ENCODE data around the gene KRI1.
A peak's percentile ranks its signal among the peaks of the same experiment; 100 is the strongest.

The KRI1 gene

GRCh38 chr19:10565567-10566407, at the start of gene KRI1:
Gene KRI1 (minus strand): TSS chr19:10566010. CDS start chr19:10565999, 11 bp downstream.
- DNase-seq (ENCODE audit: low read depth), result peak; percentile 97

DNA sequence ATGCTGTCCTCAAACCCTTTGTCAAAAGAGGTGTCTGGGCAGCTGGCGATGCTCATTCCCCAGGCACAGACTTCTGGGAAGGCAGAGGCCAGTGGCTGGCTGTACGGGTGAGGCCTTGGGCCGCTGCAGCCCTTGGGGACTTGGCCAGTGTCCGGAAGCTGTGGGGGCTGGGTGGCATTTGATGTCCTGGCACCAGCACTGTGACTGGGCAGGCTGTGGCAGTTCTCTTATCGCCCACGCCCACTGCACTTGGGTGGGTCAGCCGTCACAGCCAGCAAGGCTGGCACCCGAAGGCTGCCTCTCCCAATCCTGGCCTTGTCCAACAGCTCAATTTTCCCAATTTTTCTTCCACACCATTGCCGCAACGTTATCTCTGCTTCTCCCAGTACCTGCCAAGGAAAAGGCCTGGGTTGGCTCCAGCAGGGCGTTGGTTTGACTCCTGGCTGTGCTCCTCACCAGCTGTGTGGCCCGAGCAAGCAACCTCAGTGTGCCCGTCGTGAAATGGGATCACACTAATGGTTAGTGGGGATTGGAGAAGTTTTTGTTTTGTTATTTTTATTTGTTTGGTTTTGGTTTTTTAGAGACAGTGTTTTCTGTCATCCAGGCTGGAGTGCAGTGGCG, 46.8 kb upstream of the KRI1 start:
- no peak for DNase-seq (ENCODE audit: low read depth)

GRCh38 chr19:10611907-10612306, 46.1 kb upstream of the KRI1 start:
- no peak for DNase-seq (ENCODE audit: low read depth)

- DNase-seq (ENCODE audit: low read depth), result no peak
Measured at GRCh38 chr19:10604460-10604980, 38.7 kb upstream of the KRI1 start.

- no peak for DNase-seq (ENCODE audit: low read depth)
Measured at GRCh38 chr19:10603873-10604459, 38.2 kb upstream of the KRI1 start.

DNA sequence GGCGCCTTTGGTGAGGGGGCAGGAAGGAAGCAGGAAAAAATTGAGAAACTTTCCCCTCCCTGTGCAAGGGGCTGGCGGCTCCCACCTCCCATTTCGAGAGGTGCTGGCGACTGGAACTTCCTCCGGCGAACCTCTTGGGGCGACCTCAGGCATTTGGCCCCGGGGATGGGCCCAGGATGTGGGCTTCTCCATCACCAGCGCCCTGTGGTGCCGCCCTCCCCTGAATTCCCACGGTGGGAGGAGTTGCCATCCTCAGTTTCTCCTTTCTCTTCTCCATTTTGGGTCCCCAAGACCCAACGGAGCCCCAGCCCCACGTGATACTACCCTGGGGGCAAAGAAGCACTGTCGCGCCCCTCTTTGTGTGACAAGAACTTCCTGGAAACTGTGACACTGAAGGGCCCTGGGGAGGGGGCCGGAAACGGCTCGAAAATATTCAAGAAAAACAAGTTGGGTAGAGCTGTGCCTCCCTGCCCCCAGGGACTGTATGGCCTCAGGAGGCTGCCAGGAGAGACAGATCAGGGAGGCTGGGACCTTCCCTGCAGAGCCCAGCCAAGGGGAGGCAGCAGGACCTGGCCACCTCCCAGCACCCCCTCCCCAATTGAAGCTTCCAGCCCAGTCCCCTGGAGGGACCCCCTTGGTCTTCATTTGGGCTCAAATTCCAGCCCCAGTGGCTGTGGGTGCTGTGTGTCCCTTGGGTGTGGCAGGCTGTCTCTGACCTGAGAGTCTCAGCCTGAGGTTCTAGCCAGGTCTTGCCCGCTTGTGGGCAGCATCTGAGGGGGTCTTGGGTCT, 37.5 kb upstream of the KRI1 start:
- peak; percentile 57 for DNase-seq (ENCODE audit: low read depth)

GRCh38 chr19:10602330-10603083, 36.7 kb upstream of the KRI1 start:
- DNase-seq (ENCODE audit: low read depth), result peak; percentile 85

DNA sequence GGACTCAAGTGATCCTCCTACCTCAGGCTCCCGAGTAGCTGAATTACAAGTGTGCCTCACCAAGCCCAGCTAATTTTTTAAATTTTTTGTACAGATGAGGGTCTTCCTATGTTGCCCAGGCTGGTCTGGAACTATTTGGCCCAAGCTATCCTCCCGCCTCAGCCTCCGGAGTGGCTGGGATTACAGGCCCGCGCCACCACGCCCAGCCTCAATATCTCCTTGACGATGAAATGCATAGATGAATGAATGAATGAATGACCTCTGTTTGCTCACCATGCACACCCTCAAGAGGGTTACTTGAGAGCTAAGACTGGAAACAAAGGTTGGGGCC, 36.2 kb upstream of the KRI1 start:
- DNase-seq (ENCODE audit: low read depth), result no peak

DNA sequence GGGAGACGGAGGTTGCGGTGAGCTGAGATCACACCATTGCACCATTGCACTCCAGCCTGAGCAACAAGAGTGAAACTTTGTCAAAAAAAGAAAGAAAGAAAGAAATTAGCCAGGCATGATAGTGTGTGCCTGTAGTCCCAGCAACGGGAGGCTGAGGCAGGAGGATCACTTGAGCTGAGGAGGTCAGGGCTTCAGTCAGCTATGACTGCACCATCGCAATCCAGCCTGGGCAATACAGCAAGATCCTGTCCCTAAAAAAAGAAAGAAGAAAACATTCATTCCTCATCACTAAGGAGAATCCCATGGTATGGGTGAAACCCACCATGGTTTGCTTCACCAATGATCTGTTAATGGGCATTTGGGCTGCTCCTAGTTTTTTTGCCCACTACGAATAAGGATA, 34.3 kb upstream of the KRI1 start:
- no peak for DNase-seq (ENCODE audit: low read depth)

GRCh38 chr19:10593820-10594637, 28.2 kb upstream of the KRI1 start:
- DNase-seq (ENCODE audit: low read depth), result no peak

- DNase-seq (ENCODE audit: low read depth), result no peak
Measured at GRCh38 chr19:10593148-10593547, 27.3 kb upstream of the KRI1 start.

DNA sequence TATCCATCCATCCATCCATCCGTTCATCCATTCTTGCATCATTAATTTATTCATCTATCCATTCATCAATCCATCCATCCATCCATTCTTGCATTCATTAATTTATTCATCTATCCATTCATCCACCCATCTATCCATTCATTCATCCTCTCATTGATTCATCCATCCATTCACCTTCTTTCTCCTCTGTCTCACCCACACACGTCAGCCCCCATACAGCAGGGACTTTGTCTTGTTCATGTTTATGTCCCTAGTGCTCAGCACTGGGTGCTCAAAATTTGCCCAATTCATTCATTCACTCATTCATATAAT, 22.0 kb upstream of the KRI1 start:
- DNase-seq (ENCODE audit: low read depth), result no peak

- DNase-seq (ENCODE audit: low read depth), result no peak
Measured at GRCh38 chr19:10587022-10587838, 21.4 kb upstream of the KRI1 start, which contains the start of gene AP1M2. Gene AP1M2 (minus strand): TSS chr19:10587312. CDS start chr19:10587231, 81 bp downstream.

DNA sequence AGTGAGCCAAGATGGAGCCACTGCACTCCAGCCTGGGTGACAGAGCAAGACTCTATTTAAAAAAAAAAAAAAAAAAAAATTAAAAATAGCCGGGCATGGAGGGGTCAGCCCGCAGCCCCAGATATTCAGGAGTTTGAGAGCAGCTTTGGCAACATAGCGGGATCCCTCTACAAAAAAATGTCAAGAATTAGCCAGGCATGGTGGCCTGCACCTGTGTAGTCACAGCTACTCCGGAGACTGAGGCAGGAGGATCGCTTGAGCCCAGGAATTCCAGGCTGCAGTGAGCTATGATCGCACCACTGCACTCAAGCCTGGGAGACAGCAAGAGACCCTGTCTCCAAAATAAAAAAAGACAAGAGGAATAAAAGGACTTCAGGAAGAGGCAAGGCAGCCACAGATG, 20.6 kb upstream of the KRI1 start:
- no peak for DNase-seq (ENCODE audit: low read depth)

DNA sequence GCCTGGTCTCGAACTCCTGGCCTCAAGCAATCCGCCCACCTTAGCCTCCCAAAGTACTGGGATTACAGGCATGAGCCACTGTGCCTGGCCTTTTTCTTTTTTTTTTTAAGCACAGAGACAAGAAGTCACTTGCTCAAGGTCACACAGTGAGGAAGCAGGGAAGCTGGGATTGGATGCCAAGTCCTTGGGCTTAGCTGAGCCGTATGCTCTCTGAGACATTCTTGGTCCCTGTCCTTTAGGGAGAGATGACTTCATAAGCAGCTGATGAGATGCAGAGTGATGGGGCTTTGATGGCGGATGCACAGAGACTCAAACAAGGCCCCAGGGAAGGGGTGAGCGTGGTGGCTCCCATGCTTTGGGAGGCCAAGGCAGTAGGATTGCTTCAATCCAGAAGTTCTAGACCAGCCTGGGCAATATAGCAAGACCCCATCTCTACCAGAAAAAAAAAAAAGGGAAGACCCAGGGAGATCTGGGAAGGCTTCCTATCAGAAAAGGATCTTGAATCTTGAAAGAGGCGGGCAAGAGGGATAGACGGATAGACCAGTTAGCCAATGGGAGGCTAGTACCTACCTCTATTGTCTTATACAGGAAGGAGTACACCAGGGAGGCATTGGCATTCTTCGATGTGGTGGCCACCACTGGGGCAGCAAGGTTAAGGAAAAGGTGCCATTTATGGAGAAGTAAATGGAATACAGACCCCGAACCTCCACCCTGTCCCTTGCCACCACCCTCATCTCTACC, 17.4 kb upstream of the KRI1 start:
- DNase-seq (ENCODE audit: low read depth), result no peak

DNA sequence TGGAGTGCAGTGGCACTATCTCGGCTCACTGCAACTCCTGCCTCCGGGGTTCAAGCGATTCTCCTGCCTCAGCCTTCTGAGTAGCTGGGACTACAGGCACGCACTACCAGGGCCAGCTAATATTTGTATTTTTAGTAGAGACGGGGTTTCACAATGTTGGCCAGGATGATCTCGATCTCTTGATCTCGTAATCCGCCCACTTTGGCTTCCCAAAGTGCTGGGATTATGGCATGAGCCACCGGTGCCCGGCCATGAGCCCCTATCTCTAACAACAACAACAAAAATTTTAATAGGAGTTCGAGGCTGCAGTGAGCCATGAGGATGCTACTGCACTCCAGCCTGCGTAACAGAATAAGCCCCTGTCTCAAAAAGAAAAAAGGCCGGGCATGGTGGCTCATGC, 16.3 kb upstream of the KRI1 start:
- DNase-seq (ENCODE audit: low read depth), result no peak

DNA sequence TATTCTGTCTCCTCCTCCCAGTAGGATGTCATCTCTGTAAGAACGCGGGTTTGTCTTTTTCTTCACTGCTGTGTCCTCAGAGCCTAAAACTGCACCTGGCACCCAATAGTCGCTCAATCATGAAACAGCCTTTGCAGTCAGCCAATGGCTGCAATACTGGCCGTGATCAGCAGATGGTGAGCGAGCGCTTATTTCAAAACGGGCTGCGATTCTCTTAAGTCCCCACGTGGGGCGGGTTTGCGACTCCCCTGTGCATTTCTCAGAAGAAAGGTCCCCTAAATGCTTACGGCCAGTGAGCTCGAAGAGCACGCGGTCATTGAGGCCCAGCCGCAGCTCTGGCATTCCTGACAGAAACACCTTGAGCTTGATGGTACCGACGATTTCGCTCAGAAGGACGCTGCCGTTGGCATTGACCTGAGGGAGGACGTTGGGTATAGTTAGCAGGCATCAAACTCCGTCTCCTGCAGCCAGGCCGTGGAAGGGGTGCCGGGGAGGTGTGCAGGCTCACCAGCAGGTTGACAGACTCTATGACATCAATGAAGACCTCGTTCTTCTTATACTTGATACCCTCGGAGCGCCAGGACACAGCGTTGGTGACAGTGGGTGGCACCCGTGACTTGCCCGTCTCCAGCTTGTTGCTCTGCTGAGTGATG, 15.3 kb upstream of the KRI1 start:
- DNase-seq (ENCODE audit: low read depth), result peak; percentile 77

- DNase-seq (ENCODE audit: low read depth), result no peak
Measured at GRCh38 chr19:10577951-10578350, 12.1 kb upstream of the KRI1 start.

Data from activated T-helper 9 cell treated with anti-CD3 and anti-CD28 coated beads, Interleukin-2, amount 50 U/mL, for 16 hours (primary cell).